Bronchial epithelial cell (primary cell): ENCODE measurements around the gene RPS15. TPM values are rescaled to one million over a fixed set of nuclear protein-coding genes. Genes with fewer than 3 reads are reported as not detected.

Experiments
- DNase-seq: peaks from one replicate; pipeline ENCODE4 v3.0.0-alpha.2; 2010; ENCODE audit warnings: low read depth
- FAIRE-seq: peaks from 2 replicates; lab custom pipeline; 2011; peaks lifted over from hg19 to GRCh38; lab: Jason Lieb, UNC
- H3K27me3 ChIP-seq: 2 replicates; pipeline ENCODE4 v1.5.1; 2011; ENCODE audit warnings: low read length; ENCODE audit not compliant: control insufficient read depth, insufficient read depth
- H3K36me3 ChIP-seq: 2 replicates; pipeline ENCODE4 v1.5.1; 2011; ENCODE audit warnings: low read length; ENCODE audit not compliant: control insufficient read depth, insufficient read depth
- H3K4me3 ChIP-seq: 2 replicates; pipeline ENCODE4 v1.5.1; 2011; ENCODE audit warnings: mild to moderate bottlenecking, low read depth, low read length, control low read depth
- total RNA-seq: library from RNA; depleted of rRNA; stranded (reverse); fragments of >200 nt; gene quantifications from 2 replicates; pipeline ENCODE4 v1.2.1, GENCODE V29; 2014
- TF ChIP-seq, protein P1 (sequence below): IDR thresholded peaks from 2 replicates; pipeline ENCODE4 v1.5.1; 2011; ENCODE audit warnings: mild to moderate bottlenecking, moderate library complexity, low read length, control low read depth, inconsistent platforms; ENCODE audit not compliant: insufficient read depth, severe bottlenecking

The RPS15 gene
- total RNA-seq, 1 donor from 2014 or later, result 966 TPM

DNA sequence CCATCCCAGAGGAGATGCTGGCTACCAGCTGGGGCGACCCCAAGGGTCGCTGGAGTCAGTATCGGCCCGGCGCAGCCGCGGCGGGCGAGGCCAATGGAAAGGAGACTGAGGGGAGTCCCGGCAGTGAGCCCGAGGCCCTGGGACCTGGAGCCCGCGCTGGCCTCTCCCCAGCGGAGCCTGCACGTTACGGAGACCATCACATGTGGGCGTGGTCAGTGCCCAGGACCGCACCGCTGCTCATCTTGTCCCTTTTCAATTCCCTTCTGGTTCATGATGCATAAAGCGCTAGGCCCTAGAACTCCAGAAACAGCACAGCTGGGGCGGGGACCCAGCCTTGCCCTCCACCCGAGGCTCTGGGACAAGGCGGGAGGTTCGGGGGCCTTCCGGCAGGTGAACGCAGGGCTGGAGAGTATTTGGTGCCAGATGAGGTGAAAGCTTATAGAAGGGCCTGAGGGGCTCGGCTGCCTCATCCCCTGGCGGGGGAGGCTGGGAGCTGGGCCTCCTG, 32.9 kb downstream of the RPS15 start:
- DNase-seq, result no peak
- H3K27me3 ChIP-seq, result peaks cover 10% of the 10 kb centered on the region
- TF ChIP-seq, protein P1, sequence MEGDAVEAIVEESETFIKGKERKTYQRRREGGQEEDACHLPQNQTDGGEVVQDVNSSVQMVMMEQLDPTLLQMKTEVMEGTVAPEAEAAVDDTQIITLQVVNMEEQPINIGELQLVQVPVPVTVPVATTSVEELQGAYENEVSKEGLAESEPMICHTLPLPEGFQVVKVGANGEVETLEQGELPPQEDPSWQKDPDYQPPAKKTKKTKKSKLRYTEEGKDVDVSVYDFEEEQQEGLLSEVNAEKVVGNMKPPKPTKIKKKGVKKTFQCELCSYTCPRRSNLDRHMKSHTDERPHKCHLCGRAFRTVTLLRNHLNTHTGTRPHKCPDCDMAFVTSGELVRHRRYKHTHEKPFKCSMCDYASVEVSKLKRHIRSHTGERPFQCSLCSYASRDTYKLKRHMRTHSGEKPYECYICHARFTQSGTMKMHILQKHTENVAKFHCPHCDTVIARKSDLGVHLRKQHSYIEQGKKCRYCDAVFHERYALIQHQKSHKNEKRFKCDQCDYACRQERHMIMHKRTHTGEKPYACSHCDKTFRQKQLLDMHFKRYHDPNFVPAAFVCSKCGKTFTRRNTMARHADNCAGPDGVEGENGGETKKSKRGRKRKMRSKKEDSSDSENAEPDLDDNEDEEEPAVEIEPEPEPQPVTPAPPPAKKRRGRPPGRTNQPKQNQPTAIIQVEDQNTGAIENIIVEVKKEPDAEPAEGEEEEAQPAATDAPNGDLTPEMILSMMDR, result no peak
- H3K36me3 ChIP-seq, result peaks cover 3% of the 10 kb centered on the region
- peak overlapping the region; percentile 41 for H3K4me3 ChIP-seq
- FAIRE-seq, result no peak

DNA sequence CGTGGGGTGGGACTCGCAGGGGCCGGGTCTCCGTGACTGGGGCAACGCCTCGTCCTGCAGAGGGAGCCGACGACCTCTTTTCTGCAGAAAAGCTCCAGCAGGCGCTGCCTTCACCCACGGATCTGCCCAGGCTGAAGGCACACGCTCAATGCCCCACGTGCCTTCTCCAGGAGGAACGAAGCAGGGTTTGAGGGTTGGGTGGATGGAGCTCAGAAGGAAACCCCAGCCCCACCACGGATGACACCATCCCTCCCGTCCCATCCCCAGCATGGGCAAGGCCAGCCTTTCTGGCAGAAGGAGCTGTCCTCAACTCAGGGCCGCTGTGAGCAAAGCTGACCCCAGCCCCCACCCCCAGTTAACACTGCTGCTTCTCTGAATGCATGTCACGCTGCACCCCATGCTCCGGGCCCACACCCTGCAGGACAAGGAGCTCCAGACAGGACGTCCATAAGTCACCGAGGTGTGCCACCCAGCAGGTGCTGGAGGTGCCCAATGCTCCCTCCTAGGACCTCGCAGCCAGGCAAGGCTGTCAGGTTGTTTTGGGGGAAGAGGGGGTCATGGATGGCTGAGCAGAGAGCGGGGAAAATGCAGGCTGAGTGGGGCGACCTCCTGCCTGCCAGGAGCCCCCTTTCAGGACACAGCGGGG, 33.4 kb downstream of the RPS15 start:
- TF ChIP-seq, protein P1, result peak; percentile 10
- FAIRE-seq (no peak), DNase-seq (no peak)
- Histone ChIP-seq H3K27me3 (peaks cover 8% of the 10 kb centered on the region), H3K4me3 (no peak overlapping the region), H3K36me3 (peaks cover 4% of the 10 kb centered on the region)

DNA sequence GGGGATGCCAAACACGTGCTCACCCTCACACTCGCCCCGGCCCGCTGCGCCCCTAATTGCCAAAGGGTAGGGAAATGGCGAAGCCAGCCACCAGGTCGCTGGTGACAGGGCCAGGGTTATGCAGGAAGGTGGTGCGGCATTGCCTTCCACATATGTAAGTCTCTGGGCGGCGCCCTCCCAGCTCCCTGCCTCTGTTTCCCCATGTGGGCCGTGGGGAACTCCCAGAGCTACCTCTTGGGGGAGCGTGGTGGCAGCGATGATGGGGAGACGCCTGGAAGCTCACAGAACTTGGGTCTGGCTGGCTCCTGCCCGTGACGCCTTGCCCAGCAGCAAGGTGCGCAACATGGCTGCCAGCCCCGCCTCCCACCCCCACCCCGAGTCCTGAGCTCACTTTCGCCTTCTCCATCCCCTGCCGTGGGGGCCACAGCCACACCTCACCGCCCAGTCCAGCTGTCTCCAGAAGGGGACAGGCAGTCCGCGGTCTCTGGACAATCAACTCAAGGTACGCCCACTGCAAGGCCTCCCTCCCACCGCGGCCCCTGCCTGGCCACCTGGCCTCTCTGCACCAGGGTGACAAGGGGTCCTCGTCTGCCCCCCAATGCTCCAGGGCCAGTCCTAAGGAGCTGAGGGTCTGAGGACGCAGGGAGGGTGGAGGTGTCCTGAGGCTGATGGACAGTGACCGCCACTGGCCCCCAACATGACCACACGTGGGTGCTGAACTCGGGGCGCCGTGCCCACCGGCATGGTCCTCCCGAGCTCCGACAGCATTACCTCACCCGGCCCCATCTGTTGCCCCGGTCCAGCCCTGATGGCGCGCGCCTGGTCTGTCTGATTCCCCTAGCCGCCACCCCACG, 34.3 kb downstream of the RPS15 start:
- FAIRE-seq (no peak), DNase-seq (no peak)
- TF ChIP-seq, protein P1, result no peak
- Histone ChIP-seq H3K4me3 (no peak overlapping the region), H3K27me3 (peaks cover 1% of the 10 kb centered on the region), H3K36me3 (peaks cover 4% of the 10 kb centered on the region)

DNA sequence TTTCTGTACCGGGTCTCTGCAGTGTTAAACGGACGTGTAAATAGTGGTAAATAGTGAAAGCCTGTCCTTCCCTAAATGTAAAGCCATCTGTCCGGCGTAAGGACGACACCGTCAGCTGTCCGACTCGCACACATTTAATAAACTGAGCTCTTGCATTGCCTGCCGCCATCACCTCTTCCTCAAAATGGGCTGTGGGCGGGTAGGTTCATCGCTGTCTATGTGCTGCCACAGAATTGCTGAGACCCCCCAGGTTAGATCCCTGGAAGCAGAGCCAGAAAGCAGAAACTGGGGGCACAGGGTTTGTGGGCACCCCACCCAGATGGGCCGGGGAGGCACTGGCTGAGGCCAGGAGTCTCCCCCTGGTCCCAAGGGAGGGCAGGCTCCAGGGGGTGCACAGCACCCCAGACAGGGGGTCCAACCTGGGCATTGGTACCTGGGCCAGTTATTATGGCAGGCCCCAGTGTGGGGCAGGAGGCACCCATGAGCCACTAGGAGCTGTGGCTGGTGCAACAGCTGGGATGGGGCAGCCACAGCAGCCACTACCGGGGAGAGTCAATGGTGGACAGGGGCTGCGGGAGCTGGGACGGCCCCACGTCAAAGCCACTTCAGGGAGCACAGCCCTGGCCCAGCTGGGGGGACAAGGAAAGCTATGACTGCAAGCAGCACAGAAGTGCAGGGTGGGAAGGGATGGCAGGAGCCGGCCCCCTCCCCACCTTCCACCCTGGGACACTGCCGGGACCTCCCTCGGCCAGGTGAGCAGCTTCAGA, 35.1 kb downstream of the RPS15 start:
- Histone ChIP-seq H3K4me3 (no peak overlapping the region), H3K27me3 (no peaks in the 10 kb centered on the region), H3K36me3 (peaks cover 4% of the 10 kb centered on the region)
- DNase-seq, result no peak
- peak; percentile 43 for FAIRE-seq
- TF ChIP-seq, protein P1, result no peak

DNA sequence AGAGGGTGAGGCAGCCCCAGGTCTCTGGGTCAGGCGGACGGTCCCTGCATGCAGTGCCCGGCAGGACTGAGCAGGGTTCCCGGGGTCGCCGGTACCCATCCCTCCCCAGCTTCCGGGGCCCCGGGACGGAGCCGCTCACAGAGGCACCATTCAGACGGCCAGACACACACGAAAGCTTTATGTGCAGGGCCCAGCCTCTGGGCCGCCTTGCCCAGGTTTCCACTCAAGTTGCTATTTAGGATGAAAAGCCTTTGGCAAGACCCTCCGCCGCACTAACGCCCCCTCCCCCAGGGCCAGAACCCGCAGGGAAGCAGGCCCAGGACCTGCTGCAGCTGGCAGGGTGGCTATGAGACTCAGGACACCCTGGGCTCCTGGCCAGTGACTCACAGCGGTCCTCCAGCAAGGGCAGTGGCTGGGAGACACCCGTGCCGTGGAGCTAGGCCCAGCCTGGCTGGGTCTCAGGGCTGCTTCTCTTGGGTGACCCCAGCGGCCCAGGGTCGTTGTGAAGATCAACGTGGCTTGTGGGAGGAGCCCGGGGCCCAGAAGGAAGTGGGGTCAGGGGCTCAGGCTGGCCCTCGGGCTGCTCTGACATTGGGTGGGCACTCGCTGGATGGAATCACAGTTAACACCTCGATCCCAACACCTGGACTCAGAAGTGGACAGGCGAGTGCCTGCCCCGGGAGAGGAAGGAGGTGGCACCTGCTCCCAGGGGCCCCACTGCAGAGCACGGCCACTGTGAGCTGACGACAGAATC, 36.0 kb downstream of the RPS15 start:
- TF ChIP-seq, protein P1, result no peak
- Histone ChIP-seq H3K4me3 (no peak overlapping the region), H3K36me3 (peaks cover 4% of the 10 kb centered on the region), H3K27me3 (no peaks in the 10 kb centered on the region)
- DNase-seq (no peak), FAIRE-seq (no peak)
